Right forelimb (tissue), 1 donor: ENCODE measurements around the gene UCP1.
"Not testable (repeated sequence)": the region's sequence is repeated elsewhere in the genome, so short reads cannot be mapped to it uniquely, and the experiment has no call there.

Experiments
- DNase-seq: peaks from one replicate; pipeline ENCODE4 v3.0.0-alpha.2; 2018

Gene UCP1

GRCh38 chr4:140529434-140529833, 39.3 kb downstream of the UCP1 start:
- DNase-seq, result no peak

- peak; percentile 98 for DNase-seq
Measured at GRCh38 chr4:140523857-140524742, 44.7 kb downstream of the UCP1 start, which contains the start of gene ELMOD2. ELMOD2 (plus strand) TSS chr4:140524168; CDS start chr4:140525429, 1,261 bp downstream.

- DNase-seq, result no peak
Measured at GRCh38 chr4:140523370-140523856, 45.3 kb downstream of the UCP1 start.

- DNase-seq, result no peak
Measured at GRCh38 chr4:140515423-140515822, 53.3 kb downstream of the UCP1 start.

- DNase-seq, result not testable (repeated sequence)
Measured at GRCh38 chr4:140513765-140514164, 55.0 kb downstream of the UCP1 start.
